Lung (tissue), 12 donors: ENCODE measurements around the gene CCDC182. TPM values are rescaled to one million over a fixed set of nuclear protein-coding genes. Genes with fewer than 3 reads are reported as not detected.
A peak's percentile ranks its signal among the peaks of the same experiment; 100 is the strongest.

Experiments
- ATAC-seq: fragments of 200-7000 bp; cut with Tn5 transposase; one replicate; pipeline ENCODE4 v1.9.1; 2020; ENCODE audit warnings: moderate number of reproducible peaks; ENCODE audit not compliant: insufficient read depth, low FRiP score
- DNase-seq, 3 donors: peaks; one replicate each; pipeline ENCODE4 v3.0.0-alpha.2; 2013 to 2017
- H3K27ac ChIP-seq, 2 donors: one replicate each; pipeline ENCODE4 v1.5.1; 2013; ENCODE audit warnings: mild to moderate bottlenecking in 2 of 2, moderate library complexity in 2 of 2, control low read depth in 1 of 2, inconsistent platforms in 1 of 2, low read depth in 1 of 2, low read length in 1 of 2
- H3K27me3 ChIP-seq, 3 donors: one replicate each; pipeline ENCODE4 v1.5.1; 2013; ENCODE audit warnings: low read length in 2 of 3; ENCODE audit not compliant: control insufficient read depth in 3 of 3, insufficient read depth in 3 of 3
- H3K36me3 ChIP-seq, 4 donors: one replicate each; pipeline ENCODE4 v1.5.1; 2013; ENCODE audit warnings: low read length in 4 of 4, mild to moderate bottlenecking in 1 of 4, moderate library complexity in 1 of 4; ENCODE audit not compliant: control insufficient read depth in 4 of 4, insufficient read depth in 4 of 4
- H3K4me1 ChIP-seq, 5 donors: one replicate each; pipeline ENCODE4 v1.5.1; 2013; ENCODE audit warnings: low read length in 5 of 5, mild to moderate bottlenecking in 2 of 5, moderate library complexity in 1 of 5; ENCODE audit not compliant: control insufficient read depth in 5 of 5, insufficient read depth in 5 of 5
- H3K4me3 ChIP-seq: one replicate; pipeline ENCODE4 v1.5.1; 2013; ENCODE audit warnings: mild to moderate bottlenecking, control low read depth, moderate library complexity
- H3K9ac ChIP-seq, 2 donors: one replicate each; pipeline ENCODE4 v1.5.1; 2013; ENCODE audit warnings: low read length in 2 of 2, control low read depth in 1 of 2; ENCODE audit not compliant: insufficient read depth in 1 of 2
- H3K9me3 ChIP-seq, 4 donors: one replicate each; pipeline ENCODE4 v1.5.1; 2013; ENCODE audit warnings: low read length in 3 of 4, mild to moderate bottlenecking in 1 of 4, moderate library complexity in 1 of 4; ENCODE audit not compliant: control insufficient read depth in 4 of 4, insufficient read depth in 3 of 4
- WGBS, 2 donors: extraction: QIAGEN DNeasy Blood & Tissue Kit; methylation state at CpG; one replicate each; pipeline ENCODE4 v1.1.7; 2013; 5-methylcytosine and 5-hydroxymethylcytosine counted together
- polyA plus RNA-seq, 2 donors: library from polyadenylated mRNA; stranded (reverse); fragments of 200-250 nt; gene quantifications; one replicate each; pipeline ENCODE4 v1.2.1, GENCODE V29; 2013
- total RNA-seq, 2 donors: library from RNA; depleted of rRNA in 1 of 2; stranded (reverse); fragments of >200 nt in 1 of 2; gene quantifications; one replicate each; pipeline ENCODE4 v1.2.1, GENCODE V29; 2014 to 2021
- TF ChIP-seq, protein P1 (sequence below): IDR thresholded peaks from 2 replicates; pipeline ENCODE4 v1.5.1; 2012; ENCODE audit warnings: mild to moderate bottlenecking; ENCODE audit errors: control extremely low read depth, extremely low read depth
- donor health status: control.
- donor health status: control.
- donor health status: Bipolar disorder and iron deficiency.
- donor health status: healthy.
- donor health status: DM: yes; HTN: yes; CAD: no.

The CCDC182 gene
- total and polyA plus RNA-seq, 4 donors = not detected

DNA sequence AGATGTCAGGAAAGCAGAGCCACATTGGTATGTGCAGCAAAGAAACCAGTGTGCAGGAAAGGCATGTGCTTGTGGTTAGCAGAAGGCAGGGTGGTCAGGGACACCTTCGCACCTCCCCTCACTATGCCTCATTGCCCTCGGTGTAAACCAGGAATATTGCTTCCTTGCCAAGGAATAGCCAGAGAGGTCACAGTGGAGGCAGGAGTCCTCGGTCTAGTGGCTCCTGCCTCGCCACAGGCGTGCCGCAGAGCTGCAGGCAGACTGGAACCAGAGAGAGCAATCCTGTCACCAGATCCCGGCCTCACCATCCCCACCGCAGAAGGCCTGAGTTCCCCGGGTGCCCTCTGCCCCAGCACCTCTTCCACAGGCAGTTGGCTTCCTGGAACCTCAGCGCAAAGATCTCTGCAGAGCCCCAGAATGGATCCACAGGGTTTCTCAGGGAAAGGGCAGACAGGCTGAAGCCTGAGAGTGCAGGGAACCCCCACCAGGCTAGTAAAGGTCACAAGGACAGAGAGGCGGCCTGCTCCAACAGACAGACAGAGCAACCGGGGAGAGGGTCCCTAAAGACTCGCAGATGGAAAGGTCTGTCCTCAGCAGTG, 21.6 kb downstream of the CCDC182 start:
- Histone ChIP-seq H3K4me3 (no peak overlapping the region), H3K27me3 (no peaks in the 10 kb centered on the region), H3K9me3 (no peaks in the 10 kb centered on the region), H3K36me3 (no peaks in the 10 kb centered on the region), H3K9ac (no peak overlapping the region), H3K27ac (no peak overlapping the region), H3K4me1 (peaks cover 0 to 8% (median 0%) of the 10 kb centered on the region in 5 donors)
- 80 to 83% methylated on average over 13 of the region's 13 CpGs for WGBS, 2 donors
- TF ChIP-seq, protein P1, sequence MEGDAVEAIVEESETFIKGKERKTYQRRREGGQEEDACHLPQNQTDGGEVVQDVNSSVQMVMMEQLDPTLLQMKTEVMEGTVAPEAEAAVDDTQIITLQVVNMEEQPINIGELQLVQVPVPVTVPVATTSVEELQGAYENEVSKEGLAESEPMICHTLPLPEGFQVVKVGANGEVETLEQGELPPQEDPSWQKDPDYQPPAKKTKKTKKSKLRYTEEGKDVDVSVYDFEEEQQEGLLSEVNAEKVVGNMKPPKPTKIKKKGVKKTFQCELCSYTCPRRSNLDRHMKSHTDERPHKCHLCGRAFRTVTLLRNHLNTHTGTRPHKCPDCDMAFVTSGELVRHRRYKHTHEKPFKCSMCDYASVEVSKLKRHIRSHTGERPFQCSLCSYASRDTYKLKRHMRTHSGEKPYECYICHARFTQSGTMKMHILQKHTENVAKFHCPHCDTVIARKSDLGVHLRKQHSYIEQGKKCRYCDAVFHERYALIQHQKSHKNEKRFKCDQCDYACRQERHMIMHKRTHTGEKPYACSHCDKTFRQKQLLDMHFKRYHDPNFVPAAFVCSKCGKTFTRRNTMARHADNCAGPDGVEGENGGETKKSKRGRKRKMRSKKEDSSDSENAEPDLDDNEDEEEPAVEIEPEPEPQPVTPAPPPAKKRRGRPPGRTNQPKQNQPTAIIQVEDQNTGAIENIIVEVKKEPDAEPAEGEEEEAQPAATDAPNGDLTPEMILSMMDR = no peak
- ATAC-seq (no peak), DNase-seq (no peak)

DNA sequence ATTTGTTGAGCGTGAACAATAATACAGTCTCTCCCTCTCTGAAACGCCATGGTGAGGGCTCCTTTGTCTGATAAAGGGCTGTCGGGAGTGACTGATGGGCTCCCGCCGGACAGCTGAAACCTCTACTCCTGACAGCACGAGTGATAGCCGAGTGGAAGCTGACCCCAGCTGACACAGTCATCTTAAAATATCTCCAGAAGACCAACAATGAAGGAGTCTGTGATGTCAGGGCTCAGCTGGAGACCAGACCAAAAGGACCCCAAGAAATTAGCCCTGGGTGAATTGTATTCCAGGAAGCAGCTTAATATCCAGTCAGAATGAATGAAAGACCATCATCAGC, 22.4 kb downstream of the CCDC182 start:
- DNase-seq = no peak
- Histone ChIP-seq H3K36me3 (no peaks in the 10 kb centered on the region), H3K27me3 (no peaks in the 10 kb centered on the region), H3K9me3 (no peaks in the 10 kb centered on the region), H3K4me3 (no peak overlapping the region), H3K9ac (no peak overlapping the region), H3K27ac (no peak overlapping the region), H3K4me1 (peaks cover 0 to 8% (median 0%) of the 10 kb centered on the region in 5 donors)
- WGBS, 2 donors = 83 to 91% methylated on average over 7 of the region's 7 CpGs
- no peak for ATAC-seq
- TF ChIP-seq, protein P1 = no peak

DNA sequence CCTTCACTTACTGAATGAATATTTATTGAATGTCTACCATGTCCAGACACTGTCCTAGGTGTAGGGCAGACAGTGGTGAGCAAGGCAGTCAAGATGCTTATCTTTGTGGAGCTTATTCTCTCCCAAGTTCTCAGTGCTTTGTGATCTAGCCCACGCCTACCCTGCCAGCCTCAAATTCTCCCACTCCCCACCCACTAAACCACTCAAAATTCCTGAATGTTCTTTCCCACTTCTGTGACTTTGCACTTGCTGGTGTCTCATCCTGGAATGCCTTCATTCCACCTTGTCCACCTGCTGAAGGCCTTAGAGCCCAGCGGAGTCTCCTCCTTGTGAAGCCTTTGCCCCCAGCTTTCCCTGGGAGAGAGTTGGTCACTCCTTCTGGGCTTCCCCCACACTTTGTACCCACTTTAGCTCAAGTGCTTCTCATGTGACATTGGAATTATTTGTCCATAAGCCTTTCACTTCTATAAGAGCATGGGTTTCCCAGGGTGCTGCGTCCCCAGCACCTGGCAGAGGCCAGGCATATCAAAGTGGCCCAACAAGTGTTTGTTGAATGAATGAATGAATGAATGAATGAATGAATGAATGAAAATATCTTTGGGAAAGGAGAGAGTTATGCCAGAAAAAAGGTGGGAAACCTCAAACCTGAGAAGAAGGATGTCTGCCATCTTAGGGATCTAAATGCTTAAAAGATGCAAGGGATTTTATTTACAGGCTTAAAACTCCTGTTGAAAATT, 23.0 kb downstream of the CCDC182 start:
- TF ChIP-seq, protein P1 = no peak
- WGBS, 2 donors = 75 to 91% methylated on average over 3 of the region's 3 CpGs

More for the DNA sequence above, 23.0 kb downstream of the CCDC182 start:
- Histone ChIP-seq H3K4me1 (peaks cover 0 to 8% (median 0%) of the 10 kb centered on the region in 5 donors), H3K27me3 (no peaks in the 10 kb centered on the region), H3K36me3 (no peaks in the 10 kb centered on the region), H3K9me3 (no peaks in the 10 kb centered on the region), H3K9ac (no peak overlapping the region), H3K4me3 (no peak overlapping the region), H3K27ac (no peak overlapping the region)
- DNase-seq (peak in 1 of 3 donors; percentile 48), ATAC-seq (no peak)
